GM12892 (cell line): Measurements from ENCODE around the gene MRPS18A.

Experiments used
- DNase-seq: peaks from one replicate; pipeline ENCODE4 v3.0.0; 2011; ENCODE audit not compliant: insufficient read length
- FAIRE-seq: peaks from 2 replicates; lab custom pipeline; 2011; peaks lifted over from hg19 to GRCh38; lab: Jason Lieb, UNC
- POLR2A ChIP-seq: IDR thresholded peaks from 2 replicates; pipeline ENCODE4 v1.6.1; 2011; ENCODE audit warnings: low read depth, low read length, control low read depth
- POLR2AphosphoS5 ChIP-seq: IDR thresholded peaks from 2 replicates; pipeline ENCODE4 v1.6.1; 2011; ENCODE audit warnings: low read depth, low read length, control low read depth
- TAF1 ChIP-seq: IDR thresholded peaks from 2 replicates; pipeline ENCODE4 v1.6.1; 2011; ENCODE audit warnings: low read depth, mild to moderate bottlenecking, control low read depth, low read length, borderline replicate concordance

MRPS18A gene

GRCh38 chr6:43714311-43715055, 26.9 kb upstream of the MRPS18A start:
- TF ChIP-seq POLR2AphosphoS5 (no peak), TAF1 (no peak), POLR2A (no peak)
- no peak for DNase-seq
- peak; percentile 54 for FAIRE-seq

GRCh38 chr6:43713643-43714310, 26.2 kb upstream of the MRPS18A start:
- TF ChIP-seq TAF1, result no peak
- TF ChIP-seq POLR2AphosphoS5, result no peak
- TF ChIP-seq POLR2A, result no peak
- no peak for DNase-seq
- FAIRE-seq, result no peak

GRCh38 chr6:43712579-43712978, 25.0 kb upstream of the MRPS18A start:
- TF ChIP-seq POLR2AphosphoS5, result no peak
- TF ChIP-seq TAF1, result no peak
- no peak for TF ChIP-seq POLR2A
- DNase-seq (no peak), FAIRE-seq (no peak)

- DNase-seq (no peak), FAIRE-seq (no peak)
- TF ChIP-seq POLR2A (no peak), POLR2AphosphoS5 (no peak), TAF1 (no peak)
Observed at GRCh38 chr6:43710576-43710975, 23.0 kb upstream of the MRPS18A start.

GRCh38 chr6:43709654-43710303, 22.2 kb upstream of the MRPS18A start:
- DNase-seq (no peak), FAIRE-seq (no peak)
- TF ChIP-seq POLR2AphosphoS5, result no peak

- DNase-seq (no peak), FAIRE-seq (no peak)
- TF ChIP-seq TAF1 (no peak), POLR2A (no peak), POLR2AphosphoS5 (no peak)
Observed at GRCh38 chr6:43708860-43709653, 21.5 kb upstream of the MRPS18A start.

- no peak for TF ChIP-seq TAF1
- TF ChIP-seq POLR2AphosphoS5, result no peak
- TF ChIP-seq POLR2A, result no peak
- FAIRE-seq (no peak), DNase-seq (no peak)
Observed at GRCh38 chr6:43707767-43708166, 20.2 kb upstream of the MRPS18A start.

- DNase-seq (no peak), FAIRE-seq (no peak)
- TF ChIP-seq TAF1 (no peak), POLR2A (no peak), POLR2AphosphoS5 (no peak)
Observed at GRCh38 chr6:43707269-43707668, 19.7 kb upstream of the MRPS18A start.

GRCh38 chr6:43706788-43707187, 19.2 kb upstream of the MRPS18A start:
- TF ChIP-seq TAF1, result no peak
- TF ChIP-seq POLR2A, result no peak
- no peak for TF ChIP-seq POLR2AphosphoS5

GRCh38 chr6:43705996-43706395, 18.4 kb upstream of the MRPS18A start:
- TF ChIP-seq POLR2A, result no peak
- no peak for TF ChIP-seq POLR2AphosphoS5
- no peak for TF ChIP-seq TAF1
- no peak for DNase-seq
- FAIRE-seq, result peak; percentile 27

More at GRCh38 chr6:43706788-43707187, 19.2 kb upstream of the MRPS18A start:
- no peak for DNase-seq
- no peak for FAIRE-seq

GRCh38 chr6:43703512-43704429, 16.2 kb upstream of the MRPS18A start:
- FAIRE-seq (no peak), DNase-seq (no peak)
- TF ChIP-seq TAF1 (no peak), POLR2A (no peak)
